Coronary artery (tissue), 2 donors: ENCODE results near the gene ARR3.
"Not testable (repeated sequence)": the region's sequence is repeated elsewhere in the genome, so short reads cannot be mapped to it uniquely, and the experiment has no call there.

Source experiments
- DNase-seq: peaks from one replicate; pipeline ENCODE4 v3.0.0-alpha.2; 2017; ENCODE audit warnings: low spot score
- H3K27ac ChIP-seq, 2 donors: fragments of 200-600 bp; sonication (generic); one replicate each; pipeline ENCODE4 v1.5.1; 2016 to 2019
- H3K4me3 ChIP-seq: fragments of 200-600 bp; sonication (generic); 2 replicates; pipeline ENCODE4 v1.5.1; 2016; ENCODE audit warnings: mild to moderate bottlenecking, moderate library complexity
- TF ChIP-seq, protein P1 (sequence below): fragments of 200-600 bp; sonication (generic); IDR thresholded peaks from one replicate; pipeline ENCODE4 v1.5.1; 2019; ENCODE audit warnings: antibody characterized with exemption

Gene ARR3

DNA sequence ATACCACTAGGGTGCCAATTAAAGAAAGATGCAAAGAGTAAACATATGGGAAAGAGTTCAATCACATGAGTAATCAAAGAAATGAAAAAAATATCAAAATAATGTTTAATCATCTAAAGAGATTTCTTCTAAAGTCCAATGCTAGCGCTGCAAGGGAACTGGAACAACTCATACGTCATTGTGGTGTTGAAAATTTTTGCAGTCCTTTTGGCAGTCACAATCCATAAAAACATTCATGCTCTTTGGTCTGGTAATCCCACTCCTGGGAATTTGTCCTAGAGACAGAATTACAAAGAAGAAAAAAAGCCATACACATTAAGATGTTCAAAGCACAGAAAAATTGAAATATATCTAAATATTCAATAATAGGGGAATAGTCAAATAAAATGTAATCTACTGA, 12.7 kb upstream of the ARR3 start:
- H3K27ac ChIP-seq: no peak overlapping the region
- H3K4me3 ChIP-seq: no peak overlapping the region
- TF ChIP-seq, protein P1, sequence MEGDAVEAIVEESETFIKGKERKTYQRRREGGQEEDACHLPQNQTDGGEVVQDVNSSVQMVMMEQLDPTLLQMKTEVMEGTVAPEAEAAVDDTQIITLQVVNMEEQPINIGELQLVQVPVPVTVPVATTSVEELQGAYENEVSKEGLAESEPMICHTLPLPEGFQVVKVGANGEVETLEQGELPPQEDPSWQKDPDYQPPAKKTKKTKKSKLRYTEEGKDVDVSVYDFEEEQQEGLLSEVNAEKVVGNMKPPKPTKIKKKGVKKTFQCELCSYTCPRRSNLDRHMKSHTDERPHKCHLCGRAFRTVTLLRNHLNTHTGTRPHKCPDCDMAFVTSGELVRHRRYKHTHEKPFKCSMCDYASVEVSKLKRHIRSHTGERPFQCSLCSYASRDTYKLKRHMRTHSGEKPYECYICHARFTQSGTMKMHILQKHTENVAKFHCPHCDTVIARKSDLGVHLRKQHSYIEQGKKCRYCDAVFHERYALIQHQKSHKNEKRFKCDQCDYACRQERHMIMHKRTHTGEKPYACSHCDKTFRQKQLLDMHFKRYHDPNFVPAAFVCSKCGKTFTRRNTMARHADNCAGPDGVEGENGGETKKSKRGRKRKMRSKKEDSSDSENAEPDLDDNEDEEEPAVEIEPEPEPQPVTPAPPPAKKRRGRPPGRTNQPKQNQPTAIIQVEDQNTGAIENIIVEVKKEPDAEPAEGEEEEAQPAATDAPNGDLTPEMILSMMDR: no peak
- DNase-seq: no peak

DNA sequence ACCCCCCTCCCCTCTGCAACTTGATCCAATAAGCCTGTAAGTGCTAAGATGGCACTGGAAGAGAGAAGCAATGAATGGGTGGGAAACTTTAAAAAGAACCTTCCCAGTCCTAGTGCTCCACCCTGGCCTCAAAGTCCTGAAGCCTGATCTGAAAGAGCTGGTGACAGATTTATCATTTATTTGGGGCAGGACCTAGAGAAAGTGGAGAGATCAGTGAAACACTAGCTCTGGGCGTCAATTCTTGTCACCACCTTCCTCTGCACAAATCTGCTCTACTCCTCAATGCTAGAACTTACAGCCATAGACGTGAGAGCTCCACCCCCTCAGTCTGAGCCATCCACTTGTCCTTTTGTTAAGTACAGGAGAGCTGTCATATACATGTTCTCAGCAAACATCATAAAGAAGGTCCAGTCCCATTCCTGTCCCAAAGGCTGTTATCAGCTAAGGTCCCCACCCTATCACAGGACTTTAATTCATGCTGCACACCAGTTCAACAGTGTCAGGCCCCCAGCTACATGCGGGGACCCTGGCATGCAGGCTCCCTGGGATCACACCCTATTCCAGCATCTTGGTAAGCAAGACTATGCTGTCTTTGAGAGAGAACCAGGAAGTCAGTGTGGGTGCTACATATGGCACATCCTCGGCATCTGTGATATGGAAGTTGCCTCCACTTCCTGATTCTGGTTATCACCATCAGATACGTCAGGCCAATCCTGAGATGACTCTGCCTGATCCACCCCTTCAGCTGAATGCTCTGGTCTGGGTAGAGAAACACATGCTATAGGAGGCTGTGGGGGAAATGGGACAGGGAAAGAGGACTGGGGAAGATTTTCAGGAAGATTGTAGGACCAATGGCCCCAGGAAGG, 10.5 kb upstream of the ARR3 start:
- Histone ChIP-seq H3K4me3 (no peak overlapping the region), H3K27ac (no peak overlapping the region)
- no peak for DNase-seq
- TF ChIP-seq, protein P1: no peak

DNA sequence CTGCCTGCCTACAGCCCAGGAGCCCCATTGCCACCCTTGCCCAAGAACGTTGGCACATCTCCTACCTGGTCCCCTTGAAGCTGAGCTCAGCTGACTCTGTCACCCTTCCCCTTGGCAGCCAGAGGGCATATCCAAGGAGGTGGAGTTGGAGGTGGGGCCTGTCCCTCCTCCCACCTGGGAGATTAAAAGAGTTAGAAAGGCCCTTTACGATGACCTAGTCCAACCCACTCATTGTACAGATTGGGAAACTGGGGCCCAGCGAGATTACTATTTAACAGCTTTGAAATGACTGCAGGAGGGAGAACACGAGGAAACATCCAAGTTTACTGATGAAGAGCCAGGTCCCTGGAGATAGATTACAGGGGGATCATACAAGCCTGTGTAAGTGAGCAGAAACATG, 8.0 kb upstream of the ARR3 start, which contains the start of gene P2RY4:
Gene P2RY4 (minus strand): TSS at position 101 of the 400 bp plus-strand sequence. CDS start 580 bp downstream, outside the sequence.
- no peak for DNase-seq
- TF ChIP-seq, protein P1: no peak
- Histone ChIP-seq H3K27ac (no peak within 1 kb of the TSS), H3K4me3 (no peak within 1 kb of the TSS)

DNA sequence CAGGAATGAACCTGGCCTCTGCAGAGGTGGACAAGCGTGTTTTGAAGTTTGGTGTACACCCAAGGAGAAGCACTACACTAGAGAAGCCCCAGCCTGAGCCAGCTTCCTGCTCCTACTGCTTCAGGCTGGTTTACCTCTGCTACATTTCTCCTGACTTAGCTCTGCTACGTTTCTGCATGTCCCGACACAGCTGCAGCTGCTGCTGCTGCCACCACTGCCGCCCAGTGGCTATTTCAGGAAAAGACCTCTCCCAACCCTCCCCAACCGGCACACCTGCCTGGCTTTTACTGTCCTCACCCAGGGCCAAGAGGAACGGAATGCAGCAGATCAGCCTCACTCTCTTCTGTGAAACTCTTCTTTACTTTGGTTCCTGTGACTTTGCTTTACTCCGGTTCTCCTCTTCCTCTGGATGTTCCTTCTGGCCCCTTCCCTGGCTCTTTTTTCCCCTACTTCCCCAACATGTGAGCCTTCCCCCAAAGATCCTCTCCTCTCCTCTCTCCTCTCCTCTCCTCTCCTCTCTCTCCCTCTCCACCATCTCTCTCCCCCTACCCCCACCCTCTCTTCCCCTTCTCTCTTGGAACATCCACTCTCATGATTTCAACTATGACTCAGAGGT, 5.1 kb upstream of the ARR3 start:
- TF ChIP-seq, protein P1: no peak
- H3K27ac ChIP-seq: no peak overlapping the region
- DNase-seq: no peak
- no peak overlapping the region for H3K4me3 ChIP-seq

DNA sequence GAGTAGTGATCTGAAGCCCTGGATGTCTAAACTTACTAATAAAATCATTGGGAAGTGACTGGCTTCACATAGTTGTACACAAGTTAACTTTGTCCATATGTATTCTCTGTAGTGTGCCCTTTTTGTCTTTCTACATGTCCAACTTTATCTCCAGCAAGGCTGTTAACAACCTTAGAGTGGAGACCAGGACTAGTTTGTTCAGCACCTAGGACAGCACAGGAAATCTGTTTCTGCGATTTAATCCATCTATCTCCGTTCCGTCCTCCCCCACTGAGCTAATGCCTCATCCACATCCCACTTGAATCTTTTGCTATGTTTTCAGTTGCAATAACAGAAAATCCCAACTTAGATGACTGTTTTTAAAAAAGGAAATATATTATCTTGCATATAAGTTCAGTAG, 3.4 kb upstream of the ARR3 start:
- Histone ChIP-seq H3K27ac (no peak overlapping the region), H3K4me3 (no peak overlapping the region)
- DNase-seq: no peak
- TF ChIP-seq, protein P1: no peak

DNA sequence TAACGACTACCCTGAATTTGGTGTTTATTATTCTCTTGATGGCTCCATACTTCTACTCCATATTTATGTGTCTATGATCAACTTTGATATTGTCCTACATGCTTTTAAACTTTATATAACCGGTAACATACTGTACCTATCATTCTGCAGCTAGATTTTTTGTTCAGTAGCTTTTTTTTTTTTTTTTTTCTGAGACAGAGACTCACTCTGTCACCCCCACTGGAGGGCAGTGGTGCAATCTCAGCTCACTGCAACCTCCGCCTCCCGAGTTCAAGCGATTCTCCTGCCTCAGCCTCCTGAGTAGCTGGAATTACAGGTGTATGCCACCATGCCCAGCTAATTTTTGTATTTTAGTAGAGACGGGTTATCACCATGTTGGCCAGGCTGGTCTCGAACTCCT, 5.9 kb downstream of the ARR3 start:
- H3K4me3 ChIP-seq, H3K27ac ChIP-seq, DNase-seq: not testable (repeated sequence)

DNA sequence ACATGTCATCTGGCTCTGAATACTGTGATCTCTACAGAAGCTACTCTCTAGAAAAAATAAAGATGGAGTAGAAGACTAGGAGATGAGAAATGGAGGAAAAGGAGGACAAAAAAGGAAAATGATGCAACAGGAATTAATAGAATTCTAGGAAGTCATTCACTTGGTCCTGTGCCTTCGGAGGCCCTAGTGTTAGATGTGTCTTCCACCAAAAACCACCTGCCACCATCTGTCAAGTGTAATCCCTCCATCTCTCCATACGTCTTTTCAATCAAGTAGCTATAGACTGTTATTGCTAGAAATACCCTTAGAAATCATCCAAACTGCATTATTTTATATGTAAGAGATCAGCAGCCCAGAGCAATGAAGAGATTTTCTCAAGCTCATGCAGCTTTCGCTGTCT, 10.9 kb downstream of the ARR3 start:
- DNase-seq: no peak
- Histone ChIP-seq H3K27ac (no peak overlapping the region), H3K4me3 (no peak overlapping the region)
- TF ChIP-seq, protein P1: no peak
